CD4-positive, alpha-beta T cell treated with Interferon alpha-2 for 1 hour (primary cell): ENCODE measurements around the gene PAN3.

Source experiments
- DNase-seq, 2 donors: peaks; one replicate each; pipeline ENCODE4 v3.0.0-alpha.2; 2020 to 2022

The PAN3 gene

DNA sequence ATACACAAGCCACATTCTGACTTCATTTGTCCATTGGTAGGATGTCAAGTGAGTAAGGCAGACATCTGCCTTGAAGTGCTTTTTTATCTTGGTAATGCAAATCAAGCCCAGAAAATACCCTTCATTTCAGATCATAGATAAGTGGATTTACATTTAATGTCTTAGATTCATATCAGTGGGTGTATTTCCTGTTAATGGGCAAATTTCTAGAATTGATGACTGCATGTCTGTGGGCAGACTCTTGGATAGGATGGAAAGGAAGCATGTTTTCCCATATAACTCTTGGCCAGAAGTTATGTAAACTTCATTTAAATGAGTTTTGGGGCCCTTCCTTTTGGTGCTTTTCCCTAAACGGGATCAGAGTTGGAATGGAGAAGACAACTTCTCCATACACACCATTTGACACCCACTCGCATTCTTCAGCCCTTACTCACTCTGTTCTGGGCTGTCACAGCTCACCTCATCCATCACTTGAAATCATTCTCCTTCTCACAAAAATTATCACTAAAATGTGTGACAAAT is 202.0 kb downstream of the PAN3 start:
- no peak for DNase-seq

DNA sequence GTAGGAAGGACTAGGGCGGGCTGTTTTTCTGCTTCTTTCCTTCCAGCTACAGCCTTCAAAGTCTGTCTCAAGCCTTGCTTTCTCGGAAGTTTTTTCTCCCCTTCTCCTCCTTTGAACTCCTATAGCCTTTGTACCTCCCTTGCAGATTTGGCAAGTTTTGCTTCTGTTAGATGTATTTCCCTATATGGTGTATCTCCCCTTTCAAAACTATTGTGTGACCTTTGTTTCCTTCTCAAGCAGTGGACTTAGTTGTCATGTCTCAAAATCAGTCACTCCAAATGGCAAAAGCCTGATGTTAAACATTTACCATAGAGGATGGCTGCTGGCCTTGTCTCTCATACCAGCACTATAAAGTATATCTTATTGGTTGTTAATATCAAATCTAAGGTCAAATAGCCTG is 203.9 kb downstream of the PAN3 start:
- no peak for DNase-seq

DNA sequence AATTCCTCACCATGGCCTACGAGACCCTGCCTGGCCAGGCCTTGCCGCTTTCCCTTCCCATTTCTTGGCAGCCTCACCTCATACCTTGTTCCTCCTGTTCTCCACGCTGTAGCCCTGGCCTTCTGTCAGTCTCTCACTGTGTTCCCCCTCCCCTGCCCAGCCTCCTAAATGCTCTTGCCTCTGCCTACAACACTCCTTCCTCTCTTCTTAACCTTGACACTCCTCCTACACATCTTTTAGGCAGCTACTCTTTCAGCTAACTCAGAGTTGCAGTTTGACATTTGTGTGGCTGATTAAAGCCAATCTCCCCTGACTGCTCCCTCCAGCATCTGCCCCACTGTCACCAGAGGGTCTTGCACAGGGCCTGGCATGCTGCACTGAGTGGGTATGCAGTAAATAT is 205.8 kb downstream of the PAN3 start:
- DNase-seq, result no peak
